ENCODE measurements around the gene CHST13. TPM values are rescaled to one million over a fixed set of nuclear protein-coding genes. Genes with fewer than 3 reads are reported as not detected.

The CHST13 gene
- total and polyA plus RNA-seq, 12 donors, result 0.22 to 3.0 (median 0.67) TPM; not detected in 1

GRCh38 chr3:126476166-126477060 is 47.5 kb upstream of the CHST13 start:
- no peaks in the 10 kb centered on the region for H3K9me3 ChIP-seq (replicated peaks in 1 of 3)
- H3K27me3 ChIP-seq, result no peaks in the 10 kb centered on the region
- TF ChIP-seq, protein P1, sequence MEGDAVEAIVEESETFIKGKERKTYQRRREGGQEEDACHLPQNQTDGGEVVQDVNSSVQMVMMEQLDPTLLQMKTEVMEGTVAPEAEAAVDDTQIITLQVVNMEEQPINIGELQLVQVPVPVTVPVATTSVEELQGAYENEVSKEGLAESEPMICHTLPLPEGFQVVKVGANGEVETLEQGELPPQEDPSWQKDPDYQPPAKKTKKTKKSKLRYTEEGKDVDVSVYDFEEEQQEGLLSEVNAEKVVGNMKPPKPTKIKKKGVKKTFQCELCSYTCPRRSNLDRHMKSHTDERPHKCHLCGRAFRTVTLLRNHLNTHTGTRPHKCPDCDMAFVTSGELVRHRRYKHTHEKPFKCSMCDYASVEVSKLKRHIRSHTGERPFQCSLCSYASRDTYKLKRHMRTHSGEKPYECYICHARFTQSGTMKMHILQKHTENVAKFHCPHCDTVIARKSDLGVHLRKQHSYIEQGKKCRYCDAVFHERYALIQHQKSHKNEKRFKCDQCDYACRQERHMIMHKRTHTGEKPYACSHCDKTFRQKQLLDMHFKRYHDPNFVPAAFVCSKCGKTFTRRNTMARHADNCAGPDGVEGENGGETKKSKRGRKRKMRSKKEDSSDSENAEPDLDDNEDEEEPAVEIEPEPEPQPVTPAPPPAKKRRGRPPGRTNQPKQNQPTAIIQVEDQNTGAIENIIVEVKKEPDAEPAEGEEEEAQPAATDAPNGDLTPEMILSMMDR (IDR thresholded peaks at IDR 0.05), result peak in 2 of 6 experiments; percentile 13 to 16
- TF ChIP-seq POLR2A (IDR thresholded peaks at IDR 0.05), result peak in 1 of 2 donors; percentile 28
- DNase-seq, result peak in 5 of 7 donors; percentile 68 to 86 (median 75)
- 14 to 55% (median 21%) methylated on average over 16 to 56 of the region's 66 CpGs for WGBS, 4 donors
- peaks cover 31 to 41% of the 10 kb centered on the region in 2 donors for H3K4me1 ChIP-seq (replicated peaks in 1 of 2)
- peaks cover 0 to 7% of the 10 kb centered on the region in 2 donors for H3K36me3 ChIP-seq (replicated peaks in 1 of 2)
- H3K4me3 ChIP-seq, result peak overlapping the region in 3 of 4 donors; percentile 22 to 87 (median 71)
- H3K27ac ChIP-seq, result peak overlapping the region in 4 of 5 donors; percentile 86 to 99 (median 90)
- intact Hi-C loops (cut with DNase I), result no loop called here

DNA sequence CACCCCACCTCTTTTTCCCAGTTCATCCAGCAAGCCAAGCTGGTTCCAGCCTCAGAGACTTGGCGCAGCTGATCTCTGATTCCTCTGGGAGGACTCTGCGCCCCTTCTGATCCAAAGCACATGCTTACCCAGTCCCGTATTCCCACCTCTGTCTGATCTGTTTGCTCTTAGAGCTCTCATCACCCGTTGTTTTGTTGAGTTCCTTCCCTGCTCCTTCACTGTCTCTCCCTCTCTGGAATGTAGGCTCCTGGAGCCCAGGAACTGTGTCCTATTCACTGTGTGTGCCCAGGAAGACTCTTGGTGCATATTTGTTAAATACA is 46.9 kb upstream of the CHST13 start:
- no peak for TF ChIP-seq POLR2A (IDR thresholded peaks at IDR 0.05)
- TF ChIP-seq, protein P1 (IDR thresholded peaks at IDR 0.05), result no peak
- no peak overlapping the region for H3K27ac ChIP-seq
- 67 to 79% (median 74%) methylated on average over 4 of the region's 4 CpGs for WGBS, 4 donors
- no peak overlapping the region for H3K4me3 ChIP-seq
- H3K27me3 ChIP-seq, result no peaks in the 10 kb centered on the region
- H3K9me3 ChIP-seq (replicated peaks in 1 of 3), result no peaks in the 10 kb centered on the region
- H3K36me3 ChIP-seq (replicated peaks in 1 of 2), result peaks cover 0 to under 1% of the 10 kb centered on the region in 2 donors
- peaks cover 29 to 35% of the 10 kb centered on the region in 2 donors for H3K4me1 ChIP-seq (replicated peaks in 1 of 2)
- intact Hi-C loops (cut with DNase I), result no loop called here
- DNase-seq, result peak in 1 of 7 donors; percentile 16

- intact Hi-C loops (cut with DNase I), result no loop called here
- WGBS, 4 donors, result 83 to 90% (median 87%) methylated on average over 8 to 14 of the region's 14 CpGs
- DNase-seq, result peak in 1 of 7 donors; percentile 18
These were observed 45.2 kb upstream of the CHST13 start for GRCh38 chr3:126478581-126479310.

More at GRCh38 chr3:126478581-126479310, 45.2 kb upstream of the CHST13 start:
- no peaks in the 10 kb centered on the region for H3K9me3 ChIP-seq (replicated peaks in 1 of 3)
- H3K27ac ChIP-seq, result no peak overlapping the region
- no peaks in the 10 kb centered on the region for H3K36me3 ChIP-seq (replicated peaks in 1 of 2)
- no peaks in the 10 kb centered on the region for H3K27me3 ChIP-seq
- TF ChIP-seq POLR2A (IDR thresholded peaks at IDR 0.05), result no peak
- TF ChIP-seq, protein P1 (IDR thresholded peaks at IDR 0.05), result no peak
- no peak overlapping the region for H3K4me3 ChIP-seq
- H3K4me1 ChIP-seq (replicated peaks in 1 of 2), result peaks cover 11 to 18% of the 10 kb centered on the region in 2 donors

Measured in adrenal gland (tissue), 12 donors.